B cell (primary cell): ENCODE results near the gene COL8A2. TPM values are rescaled to one million over a fixed set of nuclear protein-coding genes. Genes with fewer than 3 reads are reported as not detected.

ENCODE experiments used
- ATAC-seq: fragments of 200-7000 bp; cut with Tn5 transposase; one replicate; pipeline ENCODE4 v1.10.0; 2021; ENCODE audit warnings: low read depth, mild to moderate bottlenecking, moderate number of reproducible peaks, moderate library complexity
- CTCF ChIA-PET: fragments of 350-600 bp; sonication (Branson Sonifier 250); formaldehyde crosslinking; loops from one replicate; lab custom pipeline; 2021; ENCODE audit warnings: antibody characterized with exemption, inconsistent platforms; lab: Charles Lee
- POLR2A ChIA-PET: fragments of 350-600 bp; sonication (Branson Sonifier 250); formaldehyde crosslinking; loops from one replicate; lab custom pipeline; 2021; ENCODE audit warnings: antibody characterized with exemption; lab: Charles Lee
- DNase-seq: peaks from one replicate; pipeline ENCODE4 v3.0.0; 2013
- H2AFZ ChIP-seq: 2 replicates; pipeline ENCODE4 v1.6.1; 2012; ENCODE audit warnings: mild to moderate bottlenecking, low read depth, low read length; ENCODE audit not compliant: insufficient read depth, poor library complexity, severe bottlenecking
- H3K27ac ChIP-seq, 2 donors: 1 replicate in 1 of 2; 2 replicates in 1 of 2; pipeline ENCODE4 v1.5.1; 2012 to 2013; ENCODE audit warnings: low read length in 2 of 2, mild to moderate bottlenecking in 2 of 2, moderate library complexity in 1 of 2
- H3K27me3 ChIP-seq, 4 experiments: fragments of 200-600 bp in 1 of 4; sonication (generic) in 1 of 4; replicated peaks in 1 of 4; 1 replicate in 2 of 4; 2 replicates in 2 of 4; pipeline versions ENCODE4 v1.6.1 to v1.7.0; 2013 to 2016; ENCODE audit warnings: low read length in 3 of 4, mild to moderate bottlenecking in 2 of 4, mixed read lengths in 1 of 4, moderate library complexity in 1 of 4; ENCODE audit not compliant: insufficient read depth in 4 of 4, control insufficient read depth in 3 of 4; ENCODE audit errors: control extremely low read depth in 1 of 4
- H3K36me3 ChIP-seq, 2 experiments: replicated peaks in 1 of 2; 1 replicate in 1 of 2; 2 replicates in 1 of 2; pipeline versions ENCODE4 v1.6.1 to v1.7.1; 2013; ENCODE audit warnings: low read length in 1 of 2; ENCODE audit not compliant: insufficient read depth in 2 of 2, control insufficient read depth in 1 of 2; ENCODE audit errors: control extremely low read depth in 1 of 2, extremely low read depth in 1 of 2
- H3K4me1 ChIP-seq, 2 donors: fragments of 200-600 bp in 1 of 2; sonication (generic) in 1 of 2; 1 replicate in 1 of 2; 2 replicates in 1 of 2; pipeline versions ENCODE4 v1.5.1 to v1.6.1; 2013 to 2017; ENCODE audit warnings: low read length in 2 of 2; ENCODE audit not compliant: control insufficient read depth in 2 of 2, insufficient read depth in 2 of 2
- H3K4me2 ChIP-seq: replicated peaks from 2 replicates; pipeline ENCODE3; 2012; ENCODE audit warnings: mild to moderate bottlenecking, low read depth, low read length; ENCODE audit not compliant: poor library complexity, severe bottlenecking
- H3K4me3 ChIP-seq, 5 experiments: fragments of 200-600 bp in 1 of 5; sonication (generic) in 1 of 5; 1 replicate in 3 of 5; 2 replicates in 2 of 5; pipeline versions ENCODE4 v1.5.1 to v1.7.0; 2011 to 2016; ENCODE audit warnings: low read length in 4 of 5, mild to moderate bottlenecking in 4 of 5, low read depth in 2 of 5, control low read depth in 1 of 5, moderate library complexity in 1 of 5; ENCODE audit not compliant: insufficient read depth in 1 of 5; ENCODE audit errors: control extremely low read depth in 1 of 5, extremely low read depth in 1 of 5
- H3K79me2 ChIP-seq: fragments of 200-600 bp; sonication (generic); one replicate; pipeline ENCODE4 v1.6.0; 2016; ENCODE audit warnings: low read length; ENCODE audit not compliant: control insufficient read depth, insufficient read depth
- H3K9ac ChIP-seq: fragments of 200-600 bp; sonication (generic); 2 replicates; pipeline ENCODE4 v1.6.1; 2017; ENCODE audit warnings: mild to moderate bottlenecking, low read length, moderate library complexity
- H3K9me3 ChIP-seq, 3 donors: one replicate each; pipeline versions ENCODE4 v1.6.1 to v1.7.1; 2013; ENCODE audit warnings: low read length in 2 of 3; ENCODE audit not compliant: control insufficient read depth in 2 of 3, insufficient read depth in 1 of 3; ENCODE audit errors: control extremely low read depth in 1 of 3
- H4K20me1 ChIP-seq: 2 replicates; pipeline ENCODE4 v1.6.0; 2012; ENCODE audit warnings: mild to moderate bottlenecking, low read length; ENCODE audit not compliant: insufficient read depth, control insufficient read depth, poor library complexity, severe bottlenecking
- H3K27ac Mint-ChIP-seq: one replicate; pipeline ENCODE4 v1.8.0; 2021; ENCODE audit warnings: mixed read lengths
- H3K27me3 Mint-ChIP-seq: one replicate; pipeline ENCODE4 v1.8.0; 2021; ENCODE audit warnings: mixed read lengths
- H3K4me1 Mint-ChIP-seq: one replicate; pipeline ENCODE4 v1.8.0; 2021; ENCODE audit warnings: mixed read lengths
- H3K4me3 Mint-ChIP-seq: one replicate; pipeline ENCODE4 v1.8.0; 2021; ENCODE audit warnings: mixed read lengths
- H3K9me3 Mint-ChIP-seq: one replicate; pipeline ENCODE4 v1.8.0; 2022; ENCODE audit warnings: mixed read lengths; ENCODE audit not compliant: insufficient read depth
- EZH2 ChIP-seq: IDR thresholded peaks from 2 replicates; pipeline ENCODE4 v1.6.1; 2012; ENCODE audit warnings: borderline replicate concordance, low read depth, mild to moderate bottlenecking, moderate library complexity, low read length; ENCODE audit not compliant: insufficient read depth, poor library complexity, severe bottlenecking
- WGBS: methylation state at CpG from one replicate; pipeline ENCODE4 v1.1.5; 2013; ENCODE audit warnings: missing lambda C conversion rate; ENCODE audit not compliant: insufficient coverage; 5-methylcytosine and 5-hydroxymethylcytosine counted together
- intact Hi-C: fragments of 100-400 bp; cut with micrococcal nuclease; formaldehyde crosslinking; loops from one replicate; pipeline ENCODE4 v1.10.0; 2022
- polyA plus RNA-seq: library from polyadenylated mRNA; depleted of rRNA; stranded (reverse); fragments of >200 nt; gene quantifications from 2 replicates; pipeline ENCODE4 v1.2.3, GENCODE V29; 2012
- total RNA-seq, 2 donors: library from RNA; stranded (reverse); fragments of 120-200 nt in 1 of 2; gene quantifications; 1 replicate in 1 of 2; 2 replicates in 1 of 2; pipeline versions ENCODE4 v1.2.3 to v1.2.4, GENCODE V29; 2013 to 2022
- TF ChIP-seq, protein P1 (sequence below): fragments of 200-600 bp; IDR thresholded peaks from one replicate; pipeline ENCODE4 v1.8.0; 2022; ENCODE audit warnings: antibody characterized with exemption, mild to moderate bottlenecking

The COL8A2 gene
- total and polyA plus RNA-seq, 2 donors (not counting 1 experiment from before 2014, with no cell fraction given): 0.17 TPM; not detected in 1

DNA sequence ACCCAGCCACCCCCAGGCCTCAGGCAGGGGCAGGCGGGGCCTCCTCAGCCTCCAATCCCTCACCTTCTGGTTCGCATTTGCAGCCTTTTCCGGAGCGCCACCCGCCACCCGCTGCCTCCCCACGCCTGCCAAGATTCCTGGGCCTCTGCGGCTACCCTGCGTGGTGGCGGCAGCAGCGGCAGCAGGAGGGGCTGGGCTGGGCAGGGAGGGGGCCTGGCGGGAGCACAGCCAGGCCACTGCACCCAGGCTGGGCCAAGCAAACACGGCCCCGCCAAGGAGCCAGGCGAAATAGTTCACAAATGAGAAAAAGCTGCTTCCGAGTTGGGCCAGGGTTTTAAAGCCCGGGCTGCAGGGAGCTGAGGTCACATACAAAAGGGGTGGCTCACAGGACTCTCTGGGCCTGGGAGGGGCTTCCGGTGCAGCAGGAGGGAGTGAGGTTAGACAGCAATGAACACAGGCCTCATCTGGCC, 9.8 kb downstream of the COL8A2 start:
- ChIA-PET POLR2A (no interaction called here), CTCF (interaction anchor here (4.2 kb wide), 1 partner anchor 19 kb away, joined by 20 read pairs; no protein-coding TSS in a partner anchor)
- Histone ChIP-seq H3K27ac (no peak overlapping the region), H3K27me3 (peaks cover 0 to 5% (median 0%) of the 10 kb centered on the region in 4 experiments), H3K36me3 (no peaks in the 10 kb centered on the region), H2AFZ (no peak overlapping the region), H3K9me3 (no peaks in the 10 kb centered on the region), H3K4me3 (no peak overlapping the region), H3K79me2 (no peaks in the 10 kb centered on the region), H3K4me1 (no peaks in the 10 kb centered on the region), H3K9ac (no peak overlapping the region), H4K20me1 (no peaks in the 10 kb centered on the region), H3K4me2 (no peak overlapping the region)
- TF ChIP-seq, protein P1, sequence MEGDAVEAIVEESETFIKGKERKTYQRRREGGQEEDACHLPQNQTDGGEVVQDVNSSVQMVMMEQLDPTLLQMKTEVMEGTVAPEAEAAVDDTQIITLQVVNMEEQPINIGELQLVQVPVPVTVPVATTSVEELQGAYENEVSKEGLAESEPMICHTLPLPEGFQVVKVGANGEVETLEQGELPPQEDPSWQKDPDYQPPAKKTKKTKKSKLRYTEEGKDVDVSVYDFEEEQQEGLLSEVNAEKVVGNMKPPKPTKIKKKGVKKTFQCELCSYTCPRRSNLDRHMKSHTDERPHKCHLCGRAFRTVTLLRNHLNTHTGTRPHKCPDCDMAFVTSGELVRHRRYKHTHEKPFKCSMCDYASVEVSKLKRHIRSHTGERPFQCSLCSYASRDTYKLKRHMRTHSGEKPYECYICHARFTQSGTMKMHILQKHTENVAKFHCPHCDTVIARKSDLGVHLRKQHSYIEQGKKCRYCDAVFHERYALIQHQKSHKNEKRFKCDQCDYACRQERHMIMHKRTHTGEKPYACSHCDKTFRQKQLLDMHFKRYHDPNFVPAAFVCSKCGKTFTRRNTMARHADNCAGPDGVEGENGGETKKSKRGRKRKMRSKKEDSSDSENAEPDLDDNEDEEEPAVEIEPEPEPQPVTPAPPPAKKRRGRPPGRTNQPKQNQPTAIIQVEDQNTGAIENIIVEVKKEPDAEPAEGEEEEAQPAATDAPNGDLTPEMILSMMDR: no peak
- TF ChIP-seq EZH2: no peak
- intact Hi-C loops: no loop called here
- no peaks in the 10 kb centered on the region for H3K9me3 Mint-ChIP-seq
- DNase-seq (no peak), ATAC-seq (no peak)
- H3K27me3 Mint-ChIP-seq: no peaks in the 10 kb centered on the region
- no peak overlapping the region for H3K4me3 Mint-ChIP-seq
- no peaks in the 10 kb centered on the region for H3K4me1 Mint-ChIP-seq
- H3K27ac Mint-ChIP-seq: no peak overlapping the region
- WGBS: 93% methylated on average over 14 of the region's 18 CpGs

DNA sequence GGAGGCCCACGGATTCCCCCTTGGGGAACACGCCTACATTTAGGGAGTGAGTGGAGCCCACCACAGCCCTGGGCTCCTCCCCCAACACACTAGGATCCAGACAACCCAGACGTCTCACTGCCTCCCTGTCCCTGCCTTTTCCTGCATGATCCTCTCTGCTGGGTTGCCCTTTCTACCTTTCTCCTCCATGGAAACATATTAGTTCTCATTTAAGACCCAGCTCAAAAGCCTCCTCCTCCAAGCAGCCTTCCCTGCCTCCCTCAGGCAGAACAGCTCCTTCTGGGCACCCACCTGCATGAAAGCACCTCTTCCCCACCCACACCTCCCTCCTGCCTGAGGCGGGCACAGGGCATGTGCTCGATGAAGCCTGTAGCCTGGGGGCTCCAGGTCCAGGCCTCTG, 10.7 kb downstream of the COL8A2 start:
- ChIA-PET CTCF (no interaction called here), POLR2A (no interaction called here)
- intact Hi-C loops: no loop called here
- no peak for DNase-seq
- H3K36me3 ChIP-seq: no peaks in the 10 kb centered on the region
- peaks cover 0 to 5% (median 0%) of the 10 kb centered on the region in 4 experiments for H3K27me3 ChIP-seq
- H3K9me3 Mint-ChIP-seq: no peaks in the 10 kb centered on the region
- H3K4me2 ChIP-seq: no peak overlapping the region
- H3K4me3 ChIP-seq: no peak overlapping the region
- H3K4me1 Mint-ChIP-seq: no peaks in the 10 kb centered on the region
- no peak overlapping the region for H3K9ac ChIP-seq
- no peaks in the 10 kb centered on the region for H3K4me1 ChIP-seq
- H2AFZ ChIP-seq: no peak overlapping the region
- WGBS: 67% methylated on average over 3 of the region's 5 CpGs
- H3K9me3 ChIP-seq: no peaks in the 10 kb centered on the region
- no peaks in the 10 kb centered on the region for H4K20me1 ChIP-seq
- TF ChIP-seq, protein P1: no peak
- TF ChIP-seq EZH2: no peak
- H3K27me3 Mint-ChIP-seq: no peaks in the 10 kb centered on the region
- no peak overlapping the region for H3K4me3 Mint-ChIP-seq
- ATAC-seq: no peak
- no peak overlapping the region for H3K27ac ChIP-seq
- no peaks in the 10 kb centered on the region for H3K79me2 ChIP-seq
- no peak overlapping the region for H3K27ac Mint-ChIP-seq
